HEK293 (cell line): ENCODE results near the gene ZNF582.
A peak's percentile ranks its signal among the peaks of the same experiment; 100 is the strongest.

Source experiments
- CTCF ChIA-PET: fragments of 350-600 bp; formaldehyde crosslinking; extraction: SDS; loops from one replicate; lab custom pipeline; 2021; ENCODE audit warnings: antibody characterized with exemption; lab: Yijun Ruan, JAX
- POLR2A ChIA-PET: fragments of 300-600 bp; formaldehyde crosslinking; extraction: SDS; loops from one replicate; lab custom pipeline; 2020; ENCODE audit warnings: antibody characterized with exemption, inconsistent platforms; lab: Yijun Ruan, JAX
- H3K27ac ChIP-seq: fragments of 200-500 bp; sonication (Bioruptor generic); 2 replicates; pipeline ENCODE4 v1.5.1; 2014; ENCODE audit warnings: low read depth, low read length, control low read depth, inconsistent platforms; ENCODE audit errors: extremely low read depth
- H3K36me3 ChIP-seq, 2 experiments: fragments of 200-500 bp in 1 of 2; sonication (Bioruptor generic) in 1 of 2; 1 replicate in 1 of 2; 2 replicates in 1 of 2; pipeline ENCODE4 v1.5.1; 2014 to 2017; ENCODE audit warnings: inconsistent platforms in 2 of 2, low read length in 2 of 2; ENCODE audit not compliant: control insufficient read depth in 2 of 2, insufficient read depth in 1 of 2
- H3K4me1 ChIP-seq: fragments of 200-500 bp; sonication (Bioruptor generic); 2 replicates; pipeline ENCODE4 v1.5.1; 2014; ENCODE audit warnings: mild to moderate bottlenecking, low read length, inconsistent platforms; ENCODE audit not compliant: control insufficient read depth, insufficient read depth
- H3K4me3 ChIP-seq: 2 replicates; pipeline ENCODE4 v1.5.1; 2011; ENCODE audit warnings: low read depth, mild to moderate bottlenecking, control low read depth, low read length, moderate library complexity
- H3K9me3 ChIP-seq: fragments of 200-500 bp; sonication (Bioruptor generic); 2 replicates; pipeline ENCODE4 v1.5.1; 2014; ENCODE audit warnings: low read depth, low read length, inconsistent platforms; ENCODE audit not compliant: control insufficient read depth, insufficient read depth
- KLF1 ChIP-seq: fragments of 450-650 bp; formaldehyde crosslinking; IDR thresholded peaks from 2 replicates; pipeline ENCODE4 v1.5.1; 2016; ENCODE audit warnings: missing biosample characterization, missing genetic modification characterization
- KLF16 ChIP-seq: fragments of 450-650 bp; formaldehyde crosslinking; IDR thresholded peaks from 2 replicates; pipeline ENCODE4 v1.5.1; 2017; ENCODE audit warnings: missing biosample characterization, missing genetic modification characterization
- MZF1 ChIP-seq: fragments of 450-650 bp; formaldehyde crosslinking; IDR thresholded peaks from 2 replicates; pipeline ENCODE4 v1.5.1; 2017; ENCODE audit warnings: missing biosample characterization, missing genetic modification characterization, borderline replicate concordance
- PRDM2 ChIP-seq: fragments of 450-650 bp; formaldehyde crosslinking; IDR thresholded peaks from 2 replicates; pipeline ENCODE4 v1.5.1; 2016; ENCODE audit warnings: missing biosample characterization, missing genetic modification characterization, borderline replicate concordance
- SCRT1 ChIP-seq: fragments of 450-650 bp; formaldehyde crosslinking; IDR thresholded peaks from 2 replicates; pipeline ENCODE4 v1.5.1; 2016; ENCODE audit warnings: missing biosample characterization, missing genetic modification characterization, borderline replicate concordance
- TRIM28 ChIP-seq: IDR thresholded peaks from 2 replicates; pipeline ENCODE4 v1.6.1; 2011; ENCODE audit warnings: low read length, control low read depth, borderline replicate concordance
- ZNF114 ChIP-seq: fragments of 450-650 bp; formaldehyde crosslinking; IDR thresholded peaks from 2 replicates; pipeline ENCODE4 v1.5.0; 2017; ENCODE audit warnings: missing biosample characterization, missing genetic modification characterization
- ZNF280C ChIP-seq: fragments of 450-650 bp; formaldehyde crosslinking; IDR thresholded peaks from 2 replicates; pipeline ENCODE4 v1.5.1; 2016; ENCODE audit warnings: missing biosample characterization, missing genetic modification characterization
- ZNF311 ChIP-seq: fragments of 450-650 bp; formaldehyde crosslinking; IDR thresholded peaks from 2 replicates; pipeline ENCODE4 v1.5.1; 2017; ENCODE audit warnings: missing biosample characterization, missing genetic modification characterization, borderline replicate concordance
- ZNF354C ChIP-seq: fragments of 450-650 bp; formaldehyde crosslinking; IDR thresholded peaks from 2 replicates; pipeline ENCODE4 v1.5.1; 2016; ENCODE audit warnings: missing biosample characterization, missing genetic modification characterization, low read depth, borderline replicate concordance
- ZNF521 ChIP-seq: fragments of 450-650 bp; formaldehyde crosslinking; IDR thresholded peaks from 2 replicates; pipeline ENCODE4 v1.5.1; 2017; ENCODE audit warnings: missing biosample characterization, mild to moderate bottlenecking, missing genetic modification characterization
- ZNF610 ChIP-seq: fragments of 450-650 bp; formaldehyde crosslinking; IDR thresholded peaks from 2 replicates; pipeline ENCODE4 v1.5.1; 2016; ENCODE audit warnings: missing biosample characterization, missing genetic modification characterization, borderline replicate concordance
- ZNF645 ChIP-seq: fragments of 450-650 bp; formaldehyde crosslinking; IDR thresholded peaks from 2 replicates; pipeline ENCODE4; 2016; ENCODE audit warnings: missing biosample characterization, missing genetic modification characterization
- ZNF658 ChIP-seq: fragments of 450-650 bp; formaldehyde crosslinking; IDR thresholded peaks from 2 replicates; pipeline ENCODE4; 2016; ENCODE audit warnings: missing biosample characterization, missing genetic modification characterization
- ZNF704 ChIP-seq: fragments of 450-650 bp; formaldehyde crosslinking; IDR thresholded peaks from 2 replicates; pipeline ENCODE4 v1.5.1; 2016; ENCODE audit warnings: missing biosample characterization, missing genetic modification characterization
- ZSCAN16 ChIP-seq: fragments of 450-650 bp; formaldehyde crosslinking; IDR thresholded peaks from 2 replicates; pipeline ENCODE4 v1.5.1; 2016; ENCODE audit warnings: missing biosample characterization, missing genetic modification characterization
- ZSCAN18 ChIP-seq: fragments of 450-650 bp; formaldehyde crosslinking; IDR thresholded peaks from 2 replicates; pipeline ENCODE4 v1.5.1; 2016; ENCODE audit warnings: missing biosample characterization, missing genetic modification characterization
- ZSCAN4 ChIP-seq: fragments of 450-650 bp; formaldehyde crosslinking; IDR thresholded peaks from 2 replicates; pipeline ENCODE4 v1.5.1; 2017; ENCODE audit warnings: missing biosample characterization, missing genetic modification characterization

Gene ZNF582

GRCh38 chr19:56404705-56405056, 11.3 kb upstream of the ZNF582 start:
- ChIA-PET CTCF (interaction anchor here (0.7 kb wide), 1 partner anchor 11 kb away, joined by 3 read pairs; the partner anchor contains the start of gene ZNF582), POLR2A (interaction anchor here (1.7 kb wide), 1 partner anchor 10 kb away, joined by 3 read pairs; no protein-coding TSS in a partner anchor)
- Histone ChIP-seq H3K36me3 (peaks cover 32 to 38% of the 10 kb centered on the region in 2 experiments), H3K4me1 (no peaks in the 10 kb centered on the region), H3K9me3 (no peaks in the 10 kb centered on the region), H3K27ac (peak overlapping the region; percentile 83; the same call in 1 of the 2 replicates), H3K4me3 (peak overlapping the region; percentile 96)
- TF ChIP-seq PRDM2 (tag by site-specific recombination) (0 out of 2 replicates have a peak, but pooled peaks have one; percentile 20), ZSCAN4 (peak; percentile 71; the same call in 1 of the 2 replicates), ZNF311 (peak; percentile 73; the same call in 1 of the 2 replicates), KLF1 (tag by site-specific recombination) (no peak), ZSCAN16 (no peak), KLF16 (tag by site-specific recombination) (0 out of 2 replicates have a peak, but pooled peaks have one; percentile 4), ZNF114 (tag by site-specific recombination) (0 out of 2 replicates have a peak, but pooled peaks have one; percentile 2), ZNF354C (tag by site-specific recombination) (no peak), SCRT1 (tag by site-specific recombination) (peak; percentile 37; the same call in 1 of the 2 replicates), ZNF280C (0 out of 2 replicates have a peak, but pooled peaks have one; percentile 7)

- Histone ChIP-seq H3K9me3 (no peaks in the 10 kb centered on the region), H3K4me1 (no peaks in the 10 kb centered on the region), H3K27ac (peak within 1 kb of the TSS; percentile 83), H3K4me3 (peak within 1 kb of the TSS; percentile 96), H3K36me3 (peaks cover 25 to 39% of the 10 kb centered on the region in 2 experiments)
- ChIA-PET CTCF (interaction anchor here (0.5 to 2.3 kb wide), 4 partner anchors 11 to 85 kb away, joined by 3 to 8 read pairs (median 4); partner anchors contain the start of gene ZNF582), POLR2A (interaction anchor here (0.7 to 1.7 kb wide), 9 partner anchors 8 to 283 kb away, joined by 3 to 6 read pairs (median 3); partner anchors contain the start of genes ZNF582 and ZNF787)
- TF ChIP-seq TRIM28 (peak; percentile 34; the same call in 1 of the 2 replicates), ZNF658 (no peak), ZNF610 (peak; percentile 30; the same call in 1 of the 2 replicates), MZF1 (tag by site-specific recombination) (peak; percentile 75), ZNF704 (tag by site-specific recombination) (no peak), ZNF645 (no peak), ZNF521 (tag by site-specific recombination) (no peak), ZSCAN18 (0 out of 2 replicates have a peak, but pooled peaks have one; percentile 45)
Observed at GRCh38 chr19:56403764-56404704, 10.7 kb upstream of the ZNF582 start, which contains the start of gene ZNF583. ZNF583 (plus strand) TSS chr19:56404332; CDS start chr19:56407115, 2,783 bp downstream.
